Activated CD4-positive, alpha-beta memory T cell treated with anti-CD3 and anti-CD28 coated beads for 36 hours (primary cell): Measurements from ENCODE around the gene LPCAT4. TPM values are rescaled to one million over a fixed set of nuclear protein-coding genes. Genes with fewer than 3 reads are reported as not detected.

Experiments used
- CTCF ChIA-PET: fragments of 350-600 bp; sonication (Branson Sonifier 250); formaldehyde crosslinking; loops from one replicate; lab custom pipeline; 2021; ENCODE audit warnings: antibody characterized with exemption, inconsistent platforms; lab: Charles Lee
- POLR2A ChIA-PET: fragments of 350-600 bp; sonication (Branson Sonifier 250); formaldehyde crosslinking; loops from one replicate; lab custom pipeline; 2021; ENCODE audit warnings: antibody characterized with exemption; lab: Charles Lee
- DNase-seq: peaks from one replicate; pipeline ENCODE4 v3.0.0-alpha.2; 2020
- H3K27ac Mint-ChIP-seq: one replicate; pipeline ENCODE4 v1.8.0; 2021; ENCODE audit warnings: mixed read lengths
- H3K27me3 Mint-ChIP-seq: one replicate; pipeline ENCODE4 v1.8.0; 2021; ENCODE audit warnings: mixed read lengths
- H3K36me3 Mint-ChIP-seq: one replicate; pipeline ENCODE4 v1.8.0; 2021; ENCODE audit warnings: mixed read lengths
- H3K4me1 Mint-ChIP-seq: one replicate; pipeline ENCODE4 v1.8.0; 2021; ENCODE audit warnings: low read depth, mixed read lengths
- H3K4me3 Mint-ChIP-seq: one replicate; pipeline ENCODE4 v1.8.0; 2021; ENCODE audit warnings: mild to moderate bottlenecking, mixed read lengths
- H3K9me3 Mint-ChIP-seq: one replicate; pipeline ENCODE4 v1.8.0; 2021; ENCODE audit warnings: mixed read lengths
- intact Hi-C: fragments of 100-400 bp; cut with micrococcal nuclease; formaldehyde crosslinking; loops from one replicate; pipeline ENCODE4 v1.15.1; 2023
- total RNA-seq, 2 experiments: library from RNA; stranded (reverse); gene quantifications; one replicate each; pipeline ENCODE4 v1.2.3, GENCODE V29; 2021

Gene LPCAT4
- total RNA-seq, 2 experiments from 2014 or later: 62.5 to 71.3 TPM

DNA sequence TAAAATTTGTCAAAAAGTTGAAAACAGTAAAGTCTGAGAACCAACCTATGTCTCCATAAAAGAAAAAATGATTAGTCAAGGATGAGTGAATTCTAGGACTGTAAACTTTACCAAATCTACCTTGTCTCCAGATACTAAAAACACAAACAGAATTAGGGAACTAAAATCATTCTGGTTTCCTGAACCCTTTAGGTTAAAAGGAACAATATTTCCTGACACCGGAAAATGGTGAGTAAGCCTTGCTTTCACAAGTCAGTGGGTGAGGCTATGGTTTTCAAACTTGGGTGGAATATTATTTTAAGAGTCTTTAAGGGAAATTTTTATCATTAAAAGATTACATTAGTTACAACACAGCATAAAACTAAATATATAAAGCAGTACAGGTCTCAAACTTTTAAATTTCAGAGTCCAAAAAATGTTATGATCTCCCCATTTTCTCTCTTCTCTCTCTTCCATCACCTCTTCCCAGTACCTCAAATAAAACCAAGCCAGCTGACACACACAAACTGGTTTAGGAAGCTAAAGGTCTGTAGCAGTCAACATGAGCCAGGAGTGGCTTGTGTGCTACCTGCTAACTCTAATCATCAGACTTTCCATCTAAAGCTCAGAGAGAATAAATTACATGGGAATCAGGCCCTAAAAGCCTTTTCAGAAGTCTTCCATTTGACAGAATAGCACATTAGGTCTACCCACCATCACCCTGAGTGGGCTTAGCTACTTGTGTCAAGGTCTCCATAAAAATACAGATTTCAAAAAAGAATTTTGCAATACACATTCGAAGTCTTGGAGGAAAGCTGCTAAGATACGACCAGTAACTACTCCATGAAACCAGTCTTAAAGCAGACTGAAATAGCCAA lies 31.6 kb downstream of the LPCAT4 start:
- Mint-ChIP-seq H3K36me3 (peaks cover 13% of the 10 kb centered on the region), H3K27me3 (no peaks in the 10 kb centered on the region), H3K4me3 (peak overlapping the region; percentile 95), H3K27ac (peak overlapping the region; percentile 88), H3K9me3 (no peaks in the 10 kb centered on the region), H3K4me1 (peaks cover 70% of the 10 kb centered on the region)
- no peak for DNase-seq
- ChIA-PET POLR2A (interaction anchor here (4.3 kb wide), 1 partner anchor 31 kb away, joined by 29 read pairs; the partner anchor contains the start of gene LPCAT4), CTCF (interaction anchor here (0.9 to 5.3 kb wide), 3 partner anchors 31 to 126 kb away, joined by 4 to 46 read pairs (median 9); partner anchors contain the start of genes KATNBL1 and LPCAT4)
- intact Hi-C loops: loop anchor here (2.0 to 10.0 kb wide), 6 partner anchors 17 to 1209 kb away; partner anchors contain the start of genes AVEN, DPH6, EMC7 and ZNF770

DNA sequence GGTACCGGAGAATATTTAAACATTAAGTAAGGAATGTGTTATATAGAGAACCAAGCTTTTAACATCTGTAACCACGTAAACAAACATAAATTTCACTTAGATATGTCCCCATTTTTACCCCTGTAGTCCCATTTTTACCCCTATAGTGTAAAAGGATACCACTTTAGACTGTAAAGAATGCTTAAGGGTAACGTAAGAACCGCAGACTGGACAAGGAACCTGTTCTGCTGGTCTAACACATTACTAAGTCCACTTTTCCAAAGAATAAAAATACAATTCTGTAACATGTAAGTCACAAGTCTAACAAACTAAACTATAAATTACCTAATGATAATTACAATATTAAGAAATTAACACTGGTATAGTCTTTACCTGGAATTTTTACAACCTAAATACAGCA lies 32.3 kb downstream of the LPCAT4 start:
- Mint-ChIP-seq H3K9me3 (no peaks in the 10 kb centered on the region), H3K4me1 (peaks cover 67% of the 10 kb centered on the region), H3K27ac (peak overlapping the region; percentile 88), H3K36me3 (peaks cover 6% of the 10 kb centered on the region), H3K4me3 (peak overlapping the region; percentile 95), H3K27me3 (no peaks in the 10 kb centered on the region)
- ChIA-PET CTCF (no interaction called here), POLR2A (no interaction called here)
- intact Hi-C loops: loop anchor here (1.0 to 10.0 kb wide), 7 partner anchors 16 to 1210 kb away; partner anchors contain the start of genes AVEN, DPH6, EMC7 and ZNF770
- no peak for DNase-seq

DNA sequence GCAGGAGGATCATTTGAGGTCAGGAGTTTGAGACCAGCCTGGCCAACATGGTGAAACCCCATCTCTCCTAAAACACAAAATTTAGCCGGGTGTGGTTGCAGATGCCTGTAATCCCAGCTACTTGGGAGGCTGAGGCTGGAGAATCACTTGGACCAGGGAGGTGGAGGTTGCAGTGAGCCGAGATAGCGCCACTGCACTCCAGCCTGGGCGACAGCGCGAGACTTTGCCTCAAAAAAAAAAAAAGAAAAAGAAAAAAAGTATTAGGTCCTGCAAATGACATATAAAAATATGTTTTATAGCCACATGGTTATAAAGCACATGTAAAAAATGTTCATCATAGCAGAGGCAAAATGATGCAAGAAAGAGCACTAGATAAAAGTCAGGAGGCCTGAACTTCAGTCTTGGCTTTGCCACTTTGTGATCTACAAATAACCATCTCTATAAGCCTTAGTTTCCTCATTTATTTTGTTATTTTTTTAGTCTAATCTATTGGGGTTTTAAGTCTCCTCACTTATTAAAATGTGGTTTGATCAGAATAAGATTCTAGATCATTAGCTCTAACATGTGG lies 34.4 kb downstream of the LPCAT4 start:
- Mint-ChIP-seq H3K9me3 (no peaks in the 10 kb centered on the region), H3K27me3 (no peaks in the 10 kb centered on the region), H3K36me3 (peaks cover 2% of the 10 kb centered on the region), H3K27ac (peak overlapping the region; percentile 84), H3K4me3 (no peak overlapping the region), H3K4me1 (peaks cover 76% of the 10 kb centered on the region)
- POLR2A ChIA-PET: interaction anchor here (0.8 to 1.3 kb wide), 2 partner anchors 12 to 14 kb away, joined by 3 to 4 read pairs; no protein-coding TSS in a partner anchor
- no peak for DNase-seq
- intact Hi-C loops: loop anchor here (10.0 kb wide), 1 partner anchor 1212 kb away; the partner anchor contains the start of gene DPH6
- CTCF ChIA-PET: interaction anchor here (0.8 to 1.8 kb wide), 3 partner anchors 35 to 91 kb away, joined by 3 to 10 read pairs (median 4); partner anchors contain the start of gene LPCAT4

DNA sequence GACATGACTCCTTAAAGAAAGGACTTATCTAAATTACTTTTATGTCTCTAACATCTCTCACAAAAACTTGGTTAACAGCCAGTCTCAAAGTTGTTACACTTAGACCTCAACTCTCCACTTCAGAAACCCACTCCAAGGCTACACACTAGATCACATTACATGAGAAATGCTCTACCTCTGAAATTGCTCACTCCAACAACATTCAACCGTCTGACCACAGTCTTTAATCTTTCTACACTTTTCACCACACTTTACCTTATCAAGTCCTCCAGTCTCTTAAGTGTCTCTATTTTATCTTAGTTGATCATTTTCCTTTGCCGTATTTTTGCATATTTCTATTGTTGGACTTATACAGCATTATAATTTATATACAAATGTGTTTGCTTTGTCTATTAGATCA lies 35.2 kb downstream of the LPCAT4 start:
- intact Hi-C loops: loop anchor here (10.0 kb wide), 1 partner anchor 1213 kb away; the partner anchor contains the start of gene DPH6
- ChIA-PET POLR2A (no interaction called here), CTCF (no interaction called here)
- peaks cover 80% of the 10 kb centered on the region for H3K4me1 Mint-ChIP-seq
- H3K4me3 Mint-ChIP-seq: peak overlapping the region; percentile 40
- H3K36me3 Mint-ChIP-seq: no peaks in the 10 kb centered on the region
- no peaks in the 10 kb centered on the region for H3K9me3 Mint-ChIP-seq
- H3K27me3 Mint-ChIP-seq: no peaks in the 10 kb centered on the region
- DNase-seq: no peak
- peak overlapping the region; percentile 84 for H3K27ac Mint-ChIP-seq

DNA sequence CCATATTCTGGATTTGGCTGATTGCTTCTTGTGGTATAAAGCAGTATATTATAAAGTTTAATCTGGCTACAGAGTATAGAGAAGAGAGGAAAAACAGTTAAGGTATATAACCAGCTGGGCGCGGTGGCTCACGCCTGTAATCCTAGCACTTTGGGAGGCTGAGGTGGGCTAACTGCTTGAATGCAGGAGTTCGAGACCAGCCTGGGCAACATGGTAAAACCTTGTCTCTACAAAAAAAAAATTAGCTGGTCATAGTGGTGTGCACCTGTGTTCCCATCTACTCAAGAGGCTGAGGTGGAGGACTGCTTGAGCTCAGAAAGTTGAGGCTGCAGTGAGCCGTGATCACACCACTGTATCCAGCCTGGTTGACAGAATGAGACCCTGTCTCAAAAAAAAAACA lies 36.7 kb downstream of the LPCAT4 start:
- ChIA-PET POLR2A (interaction anchor here (0.6 kb wide), 1 partner anchor 173 kb away, joined by 3 read pairs; no protein-coding TSS in a partner anchor), CTCF (interaction anchor here (1.3 to 4.4 kb wide), 6 partner anchors 11 to 257 kb away, joined by 4 to 20 read pairs (median 7); partner anchors contain the start of genes KATNBL1, LPCAT4, NOP10 and NUTM1)
- Mint-ChIP-seq H3K4me1 (peaks cover 77% of the 10 kb centered on the region), H3K36me3 (no peaks in the 10 kb centered on the region), H3K9me3 (no peaks in the 10 kb centered on the region), H3K4me3 (no peak overlapping the region), H3K27me3 (no peaks in the 10 kb centered on the region), H3K27ac (no peak overlapping the region)
- intact Hi-C loops: loop anchor here (10.0 kb wide), 1 partner anchor 1215 kb away; the partner anchor contains the start of gene DPH6
- no peak for DNase-seq

DNA sequence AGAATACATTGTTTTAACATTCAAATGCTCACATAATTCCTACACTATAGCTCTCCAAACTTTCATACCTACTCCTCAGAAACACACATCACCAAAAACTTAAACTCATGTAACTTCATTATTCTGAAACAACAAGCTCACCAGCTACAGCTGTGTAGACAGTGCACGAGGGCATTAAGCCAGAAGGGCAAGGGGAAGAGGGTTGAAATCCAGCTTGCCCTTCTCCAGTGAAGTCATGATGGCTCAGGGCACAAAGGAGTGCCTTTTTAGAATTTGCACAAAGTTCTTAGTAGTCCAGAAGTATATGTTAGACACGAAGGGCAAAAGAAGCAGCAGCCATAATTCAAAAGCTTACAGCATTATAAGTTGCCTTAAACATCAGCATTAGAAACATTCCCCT lies 38.0 kb downstream of the LPCAT4 start:
- peak overlapping the region; percentile 21 for H3K4me3 Mint-ChIP-seq
- no peaks in the 10 kb centered on the region for H3K9me3 Mint-ChIP-seq
- no peaks in the 10 kb centered on the region for H3K27me3 Mint-ChIP-seq
- H3K36me3 Mint-ChIP-seq: no peaks in the 10 kb centered on the region
- peak overlapping the region; percentile 30 for H3K27ac Mint-ChIP-seq
- DNase-seq: no peak
- H3K4me1 Mint-ChIP-seq: peaks cover 69% of the 10 kb centered on the region
- POLR2A ChIA-PET: interaction anchor here (1.7 to 2.4 kb wide), 4 partner anchors 10 to 38 kb away, joined by 4 to 9 read pairs (median 7); partner anchors contain the start of genes LPCAT4, NOP10 and NUTM1
- intact Hi-C loops: no loop called here
- CTCF ChIA-PET: interaction anchor here (0.9 to 4.4 kb wide), 8 partner anchors 10 to 259 kb away, joined by 3 to 20 read pairs (median 7); partner anchors contain the start of genes KATNBL1, LPCAT4, NOP10 and NUTM1

DNA sequence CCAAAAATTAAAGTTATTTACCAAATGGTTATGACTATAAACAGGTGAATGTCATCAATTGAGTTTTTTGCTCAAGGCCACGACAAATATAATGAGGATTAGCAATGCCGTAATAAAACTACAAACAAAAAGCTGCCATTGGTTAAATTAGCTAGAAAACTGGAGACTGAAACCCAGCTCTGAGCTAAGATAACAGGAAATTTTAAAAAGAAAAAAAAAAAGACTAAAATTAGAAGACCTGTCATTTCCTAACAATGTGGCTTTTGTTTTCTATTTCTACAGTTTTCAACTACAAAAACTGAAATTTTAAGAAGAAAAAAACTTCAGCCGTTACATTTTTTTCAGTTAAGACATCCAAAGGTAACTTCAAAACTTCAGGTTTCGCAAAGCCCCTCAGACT lies 39.1 kb downstream of the LPCAT4 start:
- Mint-ChIP-seq H3K27me3 (no peaks in the 10 kb centered on the region), H3K36me3 (no peaks in the 10 kb centered on the region), H3K9me3 (no peaks in the 10 kb centered on the region), H3K4me3 (peak overlapping the region; percentile 46), H3K4me1 (peaks cover 62% of the 10 kb centered on the region), H3K27ac (peak overlapping the region; percentile 30)
- no peak for DNase-seq
- intact Hi-C loops: loop anchor here (1.0 kb wide), 1 partner anchor 10 kb away; no protein-coding TSS in a partner anchor
- ChIA-PET POLR2A (interaction anchor here (1.0 to 2.4 kb wide), 5 partner anchors 9 to 16 kb away, joined by 3 to 9 read pairs (median 4); partner anchors contain the start of genes NOP10, NUTM1 and SLC12A6), CTCF (interaction anchor here (0.6 to 4.4 kb wide), 11 partner anchors 9 to 609 kb away, joined by 3 to 20 read pairs (median 4); partner anchors contain the start of genes KATNBL1, LPCAT4, NOP10 and NUTM1)

DNA sequence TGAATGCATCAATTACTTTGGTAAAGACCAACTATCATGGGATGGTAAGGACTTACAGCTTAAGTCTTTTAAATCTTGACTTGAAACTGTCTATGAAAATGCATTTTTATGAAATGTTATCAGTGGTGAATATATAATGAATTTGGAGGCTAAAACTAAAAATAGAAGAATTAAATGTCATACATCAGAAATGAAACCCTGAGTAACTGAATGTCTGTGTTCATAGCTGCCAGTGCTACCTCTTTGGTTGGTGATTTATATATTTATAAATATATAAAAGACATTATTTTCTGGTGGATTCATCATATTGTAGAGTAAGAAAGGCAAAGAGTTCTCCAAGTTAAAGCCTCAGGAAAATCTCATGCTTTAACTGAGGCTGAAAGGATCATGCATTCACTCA lies 41.6 kb downstream of the LPCAT4 start:
- H3K4me1 Mint-ChIP-seq: peaks cover 49% of the 10 kb centered on the region

DNA sequence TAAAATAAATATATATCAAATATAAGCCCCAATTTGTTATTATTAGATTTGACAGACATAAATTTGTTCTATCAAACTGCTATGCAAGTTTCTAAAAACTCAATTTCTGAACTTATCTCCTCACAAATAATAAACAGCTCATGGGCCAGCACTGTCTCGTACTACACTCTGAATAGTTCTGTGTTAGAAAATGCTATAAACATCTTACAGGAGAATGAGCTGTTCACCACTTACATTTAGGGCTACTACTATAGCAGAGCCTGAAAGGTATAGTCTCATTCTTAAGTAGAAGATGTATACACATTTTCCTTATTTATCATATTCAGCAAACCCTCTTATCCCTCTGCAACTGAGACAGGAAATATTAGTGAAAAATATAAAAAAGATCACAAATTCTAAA lies 42.1 kb downstream of the LPCAT4 start:
- no peaks in the 10 kb centered on the region for H3K27me3 Mint-ChIP-seq
- no peaks in the 10 kb centered on the region for H3K9me3 Mint-ChIP-seq
- intact Hi-C loops: no loop called here
- no peak for DNase-seq
- no peaks in the 10 kb centered on the region for H3K36me3 Mint-ChIP-seq
- H3K4me3 Mint-ChIP-seq: no peak overlapping the region
- H3K27ac Mint-ChIP-seq: no peak overlapping the region
- peaks cover 49% of the 10 kb centered on the region for H3K4me1 Mint-ChIP-seq
- ChIA-PET CTCF (interaction anchor here (1.2 to 2.0 kb wide), 2 partner anchors 18 to 84 kb away, joined by 3 to 6 read pairs; partner anchors contain the start of gene NOP10), POLR2A (no interaction called here)

More for the DNA sequence above, 41.6 kb downstream of the LPCAT4 start:
- peak overlapping the region; percentile 56 for H3K27ac Mint-ChIP-seq
- H3K27me3 Mint-ChIP-seq: no peaks in the 10 kb centered on the region
- intact Hi-C loops: no loop called here
- no peaks in the 10 kb centered on the region for H3K9me3 Mint-ChIP-seq
- H3K4me3 Mint-ChIP-seq: no peak overlapping the region
- ChIA-PET CTCF (interaction anchor here (1.2 to 2.0 kb wide), 2 partner anchors 17 to 84 kb away, joined by 3 to 6 read pairs; partner anchors contain the start of gene NOP10), POLR2A (no interaction called here)
- DNase-seq: no peak
- H3K36me3 Mint-ChIP-seq: no peaks in the 10 kb centered on the region

DNA sequence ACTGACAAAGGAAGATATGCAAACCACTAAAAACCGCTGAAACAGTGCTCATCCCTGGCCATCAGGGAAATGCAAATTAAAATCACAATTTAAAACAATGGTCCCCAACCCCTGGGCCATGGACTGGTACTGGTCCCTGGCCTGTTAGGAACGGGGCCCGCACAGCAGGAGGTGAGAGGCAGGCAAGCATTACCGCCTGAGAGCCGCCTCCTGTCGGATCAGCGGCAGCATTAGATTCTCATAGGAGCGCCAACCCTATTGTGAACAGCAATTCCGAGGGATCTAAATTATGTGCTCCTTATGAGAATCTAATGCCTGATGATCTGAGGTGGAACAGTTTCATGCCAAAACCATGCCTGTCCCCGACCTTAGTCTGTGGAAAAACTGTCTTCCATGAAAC lies 43.8 kb downstream of the LPCAT4 start:
- no peaks in the 10 kb centered on the region for H3K27me3 Mint-ChIP-seq
- peaks cover 46% of the 10 kb centered on the region for H3K4me1 Mint-ChIP-seq
- no peak for DNase-seq
- ChIA-PET CTCF (no interaction called here), POLR2A (no interaction called here)
- H3K36me3 Mint-ChIP-seq: no peaks in the 10 kb centered on the region
- intact Hi-C loops: no loop called here
- H3K27ac Mint-ChIP-seq: no peak overlapping the region
- no peaks in the 10 kb centered on the region for H3K9me3 Mint-ChIP-seq
- no peak overlapping the region for H3K4me3 Mint-ChIP-seq
